Measurements from ENCODE around the gene TYSND1.
"Not testable (repeated sequence)": the region's sequence is repeated elsewhere in the genome, so short reads cannot be mapped to it uniquely, and the experiment has no call there.

TYSND1 gene

GRCh38 chr10:70162151-70162891 is 15.8 kb upstream of the TYSND1 start:
- no peak for DNase-seq (ENCODE audit: low read depth)
- H3K4me3 ChIP-seq (ENCODE audit: low read depth, low read length) = no peak overlapping the region
- no peak for TF ChIP-seq POLR2A (IDR thresholded peaks at IDR 0.05; ENCODE audit: extremely low read depth, insufficient read length)
- TF ChIP-seq MAX (IDR thresholded peaks at IDR 0.05; ENCODE audit: low read depth, low read length) = no peak
- TF ChIP-seq CTCF (IDR thresholded peaks at IDR 0.05; ENCODE audit: low read depth, low read length) = no peak
- no peak for TF ChIP-seq MYC (IDR thresholded peaks at IDR 0.05; ENCODE audit: low read depth, low read length)

DNA sequence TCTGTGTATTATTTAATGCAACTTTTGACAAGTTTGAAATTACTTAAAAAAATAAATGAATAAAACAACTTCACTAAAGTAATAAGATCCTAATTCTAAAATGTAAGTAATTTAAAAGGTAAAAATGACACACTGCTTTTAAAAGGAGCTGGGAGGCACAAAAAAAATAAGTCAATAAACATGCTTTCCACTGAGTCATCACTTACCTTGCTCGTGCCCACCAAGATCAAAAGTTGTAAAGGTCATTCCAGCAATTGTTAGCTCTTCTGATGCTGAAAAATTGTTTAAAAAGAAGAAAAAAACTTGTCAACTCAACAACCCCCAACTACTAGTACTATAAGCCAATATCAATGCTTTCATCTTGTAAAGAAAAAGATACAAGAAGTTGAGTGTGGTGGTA is 14.3 kb upstream of the TYSND1 start:
- no peak for TF ChIP-seq MAX (IDR thresholded peaks at IDR 0.05; ENCODE audit: low read depth, low read length)
- no peak for TF ChIP-seq POLR2A (IDR thresholded peaks at IDR 0.05; ENCODE audit: extremely low read depth, insufficient read length)
- TF ChIP-seq MYC (IDR thresholded peaks at IDR 0.05; ENCODE audit: low read depth, low read length) = no peak
- no peak for TF ChIP-seq CTCF (IDR thresholded peaks at IDR 0.05; ENCODE audit: low read depth, low read length)

DNA sequence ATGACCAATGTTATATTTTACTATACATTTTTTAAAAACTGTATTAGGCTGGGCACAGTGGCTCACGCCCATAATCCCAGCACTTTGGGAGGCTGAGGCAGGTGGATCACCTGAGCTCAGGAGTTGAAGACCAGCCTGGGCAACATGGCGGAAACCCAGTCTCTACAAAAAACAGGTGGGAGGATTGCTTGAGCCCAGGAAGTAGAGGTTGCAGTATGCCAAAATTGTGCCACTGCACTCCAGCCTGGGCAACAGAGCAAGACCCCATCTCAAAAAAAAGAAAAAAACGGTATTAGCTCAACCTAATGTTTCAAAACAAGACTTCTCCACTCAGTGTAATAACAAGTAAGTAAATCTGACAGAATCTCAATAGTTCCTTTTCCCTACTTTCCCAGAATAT is 12.9 kb upstream of the TYSND1 start:
- DNase-seq (ENCODE audit: low read depth); H3K4me3 ChIP-seq (ENCODE audit: low read depth, low read length): not testable (repeated sequence)

More for the DNA sequence above, 14.3 kb upstream of the TYSND1 start:
- no peak for DNase-seq (ENCODE audit: low read depth)
- H3K4me3 ChIP-seq (ENCODE audit: low read depth, low read length) = no peak overlapping the region

DNA sequence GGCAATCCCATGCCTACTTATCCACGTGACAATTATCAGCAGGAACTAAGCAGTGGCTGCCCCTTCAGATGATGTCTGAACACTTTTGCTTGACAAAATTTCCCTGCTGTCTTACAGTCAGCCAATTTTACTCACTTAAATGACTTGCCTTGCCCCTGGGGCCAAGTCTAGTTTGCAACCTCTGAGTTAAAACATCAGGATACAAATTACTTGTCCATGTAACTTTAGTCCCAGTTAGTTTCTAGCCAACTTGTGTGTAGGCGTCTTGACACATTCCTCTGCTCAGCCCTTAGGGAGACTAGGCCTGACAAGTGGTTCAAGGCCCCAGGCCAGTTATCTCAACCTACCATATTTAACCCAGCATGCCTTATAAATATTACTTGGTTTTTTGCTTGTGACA is 11.6 kb upstream of the TYSND1 start:
- TF ChIP-seq MAX (IDR thresholded peaks at IDR 0.05; ENCODE audit: low read depth, low read length) (no peak), MYC (IDR thresholded peaks at IDR 0.05; ENCODE audit: low read depth, low read length) (no peak), POLR2A (IDR thresholded peaks at IDR 0.05; ENCODE audit: extremely low read depth, insufficient read length) (no peak), CTCF (IDR thresholded peaks at IDR 0.05; ENCODE audit: low read depth, low read length) (no peak)
- no peak for DNase-seq (ENCODE audit: low read depth)
- H3K4me3 ChIP-seq (ENCODE audit: low read depth, low read length) = no peak overlapping the region

- no peak for DNase-seq (ENCODE audit: low read depth)
- H3K4me3 ChIP-seq (ENCODE audit: low read depth, low read length) = no peak overlapping the region
- TF ChIP-seq POLR2A (IDR thresholded peaks at IDR 0.05; ENCODE audit: extremely low read depth, insufficient read length) (no peak), MAX (IDR thresholded peaks at IDR 0.05; ENCODE audit: low read depth, low read length) (no peak), MYC (IDR thresholded peaks at IDR 0.05; ENCODE audit: low read depth, low read length) (no peak), CTCF (IDR thresholded peaks at IDR 0.05; ENCODE audit: low read depth, low read length) (no peak)
Measured at GRCh38 chr10:70155255-70155838, 8.8 kb upstream of the TYSND1 start.

- H3K4me3 ChIP-seq (ENCODE audit: low read depth, low read length) = no peak overlapping the region
- no peak for TF ChIP-seq MAX (IDR thresholded peaks at IDR 0.05; ENCODE audit: low read depth, low read length)
- no peak for TF ChIP-seq MYC (IDR thresholded peaks at IDR 0.05; ENCODE audit: low read depth, low read length)
- no peak for TF ChIP-seq CTCF (IDR thresholded peaks at IDR 0.05; ENCODE audit: low read depth, low read length)
- TF ChIP-seq POLR2A (IDR thresholded peaks at IDR 0.05; ENCODE audit: extremely low read depth, insufficient read length) = no peak
Measured at GRCh38 chr10:70148516-70148915, 2.0 kb upstream of the TYSND1 start.

More at GRCh38 chr10:70148516-70148915, 2.0 kb upstream of the TYSND1 start:
- DNase-seq (ENCODE audit: low read depth) = no peak
